ENCODE data around the gene FOXO4.

FOXO4 gene

DNA sequence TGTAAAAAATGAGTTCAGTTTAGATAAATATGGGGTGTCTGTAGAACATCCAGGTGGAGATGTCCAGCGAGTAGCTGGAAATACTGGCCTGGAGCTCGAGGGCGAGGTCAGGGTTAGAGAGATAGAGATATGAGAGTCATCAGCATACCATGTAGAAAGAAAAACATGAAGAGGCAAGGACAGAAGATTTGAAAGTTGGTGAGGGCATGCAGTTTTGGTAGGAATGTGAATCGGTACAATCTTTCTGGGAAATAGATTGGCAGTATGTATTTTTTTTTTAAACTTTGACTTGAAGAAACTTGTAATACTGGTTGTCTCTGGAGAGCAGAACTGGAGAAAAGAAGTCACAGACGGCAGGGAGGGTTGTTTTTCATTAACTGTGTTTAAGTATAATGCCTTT, 25.1 kb upstream of the FOXO4 start:
- Histone ChIP-seq H3K9me3 (ENCODE audit: control insufficient read depth, low read length) (no peaks in the 10 kb centered on the region), H3K36me3 (ENCODE audit: control insufficient read depth, insufficient read depth, low read length) (no peaks in the 10 kb centered on the region), H3K27ac (ENCODE audit: insufficient read depth, low read length, poor library complexity, severe bottlenecking) (no peak overlapping the region), H3K27me3 (replicated peaks; ENCODE audit: control insufficient read depth, insufficient read depth, low read length, poor library complexity, severe bottlenecking) (no peaks in the 10 kb centered on the region), H3K4me1 (ENCODE audit: control insufficient read depth, insufficient read depth, low read length, poor library complexity, severe bottlenecking) (no peaks in the 10 kb centered on the region), H3K4me3 (ENCODE audit: insufficient read depth, low read depth, low read length, poor library complexity, severe bottlenecking) (no peak overlapping the region)
- DNase-seq, result no peak

DNA sequence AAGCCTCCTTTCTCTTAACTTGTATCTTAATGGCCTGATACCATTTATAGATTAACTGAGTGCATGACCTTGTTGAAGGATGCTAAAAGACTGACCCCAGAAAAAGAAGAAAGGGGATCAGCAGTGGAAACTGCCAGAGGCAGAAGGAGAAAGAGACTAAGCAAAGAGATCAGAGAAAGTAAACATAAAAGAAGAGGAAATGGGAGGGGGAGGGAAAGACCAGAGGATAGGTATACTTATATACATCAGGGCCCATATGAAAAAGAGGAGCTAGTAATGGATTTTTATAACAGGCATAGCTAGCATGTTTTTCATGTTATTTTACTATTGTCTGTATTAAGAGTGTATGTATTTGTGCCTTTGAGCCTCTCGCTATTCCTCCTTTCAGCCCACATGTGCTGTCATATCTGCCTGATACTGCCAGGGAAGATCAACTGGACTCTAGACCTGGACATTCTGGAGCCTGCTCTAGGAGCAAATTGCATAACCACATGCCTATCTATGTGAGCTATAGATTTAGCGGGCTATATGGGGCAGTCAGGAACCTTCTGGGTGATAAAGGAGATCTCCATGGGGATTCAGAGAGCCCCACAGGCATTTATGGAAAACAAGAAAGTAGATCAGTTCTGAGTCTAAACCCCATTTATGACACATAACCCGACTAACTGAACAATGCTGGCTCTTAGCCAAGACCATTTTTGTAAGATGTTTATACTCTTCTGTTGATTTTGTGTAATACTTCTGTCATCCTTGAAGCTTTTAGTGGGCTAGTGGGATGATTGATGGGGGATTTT, 14.1 kb upstream of the FOXO4 start:
- no peaks in the 10 kb centered on the region for H3K27me3 ChIP-seq (replicated peaks; ENCODE audit: control insufficient read depth, insufficient read depth, low read length, poor library complexity, severe bottlenecking)
- no peaks in the 10 kb centered on the region for H3K36me3 ChIP-seq (ENCODE audit: control insufficient read depth, insufficient read depth, low read length)
- no peaks in the 10 kb centered on the region for H3K4me1 ChIP-seq (ENCODE audit: control insufficient read depth, insufficient read depth, low read length, poor library complexity, severe bottlenecking)
- DNase-seq, result no peak
- H3K9me3 ChIP-seq (ENCODE audit: control insufficient read depth, low read length), result no peaks in the 10 kb centered on the region
- H3K27ac ChIP-seq (ENCODE audit: insufficient read depth, low read length, poor library complexity, severe bottlenecking), result no peak overlapping the region
- H3K4me3 ChIP-seq (ENCODE audit: insufficient read depth, low read depth, low read length, poor library complexity, severe bottlenecking), result no peak overlapping the region

DNA sequence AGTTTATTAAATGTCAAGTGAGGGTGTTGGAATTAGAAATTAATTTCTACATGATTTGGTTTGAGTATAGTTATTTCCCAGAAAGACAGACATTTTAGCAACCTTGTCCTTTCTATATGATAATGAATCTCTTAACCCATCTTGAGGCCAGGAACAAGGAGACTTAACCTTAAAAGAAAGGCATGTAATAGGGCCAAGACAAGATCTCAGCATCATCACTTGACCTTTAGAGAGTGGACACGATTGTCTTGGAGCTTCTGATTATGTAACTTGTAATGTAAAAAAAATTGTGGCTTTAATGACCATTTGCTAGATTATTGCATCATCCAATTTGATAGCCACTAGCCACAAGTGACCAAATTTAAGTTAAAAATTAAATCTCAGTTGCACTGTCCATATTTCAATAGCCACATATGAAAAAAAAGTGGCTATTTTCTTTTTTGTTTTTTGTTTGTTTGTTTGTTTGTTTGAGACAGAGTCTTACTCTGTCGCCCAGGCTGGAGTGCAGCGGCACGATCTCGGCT, 13.5 kb upstream of the FOXO4 start:
- Histone ChIP-seq H3K4me3 (ENCODE audit: insufficient read depth, low read depth, low read length, poor library complexity, severe bottlenecking) (no peak overlapping the region), H3K36me3 (ENCODE audit: control insufficient read depth, insufficient read depth, low read length) (no peaks in the 10 kb centered on the region), H3K27ac (ENCODE audit: insufficient read depth, low read length, poor library complexity, severe bottlenecking) (no peak overlapping the region), H3K9me3 (ENCODE audit: control insufficient read depth, low read length) (no peaks in the 10 kb centered on the region), H3K27me3 (replicated peaks; ENCODE audit: control insufficient read depth, insufficient read depth, low read length, poor library complexity, severe bottlenecking) (no peaks in the 10 kb centered on the region), H3K4me1 (ENCODE audit: control insufficient read depth, insufficient read depth, low read length, poor library complexity, severe bottlenecking) (no peaks in the 10 kb centered on the region)
- no peak for DNase-seq

DNA sequence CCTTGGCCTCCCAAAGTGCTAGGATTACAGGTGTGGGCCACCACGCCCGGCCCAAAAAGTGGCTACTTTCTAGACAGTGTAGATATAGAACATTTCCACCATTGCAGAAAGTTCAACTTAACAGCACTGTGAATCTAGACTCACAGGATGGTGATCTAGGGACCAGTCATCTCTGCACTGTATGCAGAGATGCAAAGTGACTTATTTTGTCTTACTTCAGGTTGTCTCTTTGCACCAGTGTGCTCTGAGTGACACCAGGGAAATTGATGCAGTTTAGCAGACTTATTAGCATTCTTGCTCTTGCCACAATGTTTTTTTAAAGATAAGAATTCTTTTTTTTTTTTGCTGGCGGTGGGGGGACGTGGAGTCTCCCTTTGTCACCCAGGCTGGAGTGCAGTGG, 12.8 kb upstream of the FOXO4 start:
- no peaks in the 10 kb centered on the region for H3K4me1 ChIP-seq (ENCODE audit: control insufficient read depth, insufficient read depth, low read length, poor library complexity, severe bottlenecking)
- no peak for DNase-seq
- no peaks in the 10 kb centered on the region for H3K27me3 ChIP-seq (replicated peaks; ENCODE audit: control insufficient read depth, insufficient read depth, low read length, poor library complexity, severe bottlenecking)

DNA sequence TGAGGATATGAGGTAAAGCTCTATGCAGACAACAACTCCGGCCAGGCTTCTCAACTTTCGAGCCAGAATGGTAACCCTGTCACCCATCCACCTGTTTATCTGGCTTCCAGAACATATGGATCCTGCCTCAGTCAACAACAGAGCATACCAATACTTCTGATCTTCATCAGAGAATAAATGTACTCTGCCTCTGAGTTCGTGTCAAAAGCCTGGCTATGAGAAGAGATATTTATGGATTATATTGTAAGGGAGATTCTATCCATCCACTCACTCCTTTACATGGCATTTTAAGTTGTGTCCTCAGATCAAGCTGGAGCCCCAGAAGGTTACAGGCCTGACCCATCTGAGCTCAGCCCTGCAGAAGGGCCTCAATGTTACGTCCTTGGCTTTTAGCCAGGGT, 9.8 kb upstream of the FOXO4 start:
- Histone ChIP-seq H3K36me3 (ENCODE audit: control insufficient read depth, insufficient read depth, low read length) (no peaks in the 10 kb centered on the region), H3K4me1 (ENCODE audit: control insufficient read depth, insufficient read depth, low read length, poor library complexity, severe bottlenecking) (no peaks in the 10 kb centered on the region), H3K9me3 (ENCODE audit: control insufficient read depth, low read length) (no peaks in the 10 kb centered on the region), H3K27ac (ENCODE audit: insufficient read depth, low read length, poor library complexity, severe bottlenecking) (no peak overlapping the region), H3K27me3 (replicated peaks; ENCODE audit: control insufficient read depth, insufficient read depth, low read length, poor library complexity, severe bottlenecking) (no peaks in the 10 kb centered on the region), H3K4me3 (ENCODE audit: insufficient read depth, low read depth, low read length, poor library complexity, severe bottlenecking) (no peak overlapping the region)
- DNase-seq, result no peak

More for the DNA sequence above, 12.8 kb upstream of the FOXO4 start:
- Histone ChIP-seq H3K9me3 (ENCODE audit: control insufficient read depth, low read length) (no peaks in the 10 kb centered on the region), H3K27ac (ENCODE audit: insufficient read depth, low read length, poor library complexity, severe bottlenecking) (no peak overlapping the region), H3K4me3 (ENCODE audit: insufficient read depth, low read depth, low read length, poor library complexity, severe bottlenecking) (no peak overlapping the region), H3K36me3 (ENCODE audit: control insufficient read depth, insufficient read depth, low read length) (no peaks in the 10 kb centered on the region)

DNA sequence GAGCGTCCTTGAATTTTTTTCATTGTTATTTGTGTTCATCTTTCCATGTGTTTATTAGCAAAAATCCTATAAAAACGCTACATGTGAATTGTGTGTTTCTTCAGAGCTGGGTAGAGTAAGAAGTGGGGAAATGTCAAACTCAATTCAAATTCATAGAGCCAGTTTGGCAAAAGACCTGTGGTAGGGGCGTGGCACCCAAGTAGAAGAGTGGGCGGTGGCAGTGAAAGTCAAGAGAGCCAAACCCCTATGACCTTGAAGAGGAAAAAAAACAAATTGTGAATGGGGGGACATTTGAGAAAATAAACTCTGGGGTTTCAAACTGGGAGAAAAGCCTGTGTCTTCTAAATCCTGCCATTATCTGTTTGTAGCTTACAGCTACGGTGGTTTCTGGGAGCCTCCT, 4.4 kb upstream of the FOXO4 start:
- no peaks in the 10 kb centered on the region for H3K27me3 ChIP-seq (replicated peaks; ENCODE audit: control insufficient read depth, insufficient read depth, low read length, poor library complexity, severe bottlenecking)
- no peak overlapping the region for H3K4me3 ChIP-seq (ENCODE audit: insufficient read depth, low read depth, low read length, poor library complexity, severe bottlenecking)
- no peak overlapping the region for H3K27ac ChIP-seq (ENCODE audit: insufficient read depth, low read length, poor library complexity, severe bottlenecking)
- peaks cover under 1% of the 10 kb centered on the region for H3K4me1 ChIP-seq (ENCODE audit: control insufficient read depth, insufficient read depth, low read length, poor library complexity, severe bottlenecking)
- no peaks in the 10 kb centered on the region for H3K9me3 ChIP-seq (ENCODE audit: control insufficient read depth, low read length)
- no peaks in the 10 kb centered on the region for H3K36me3 ChIP-seq (ENCODE audit: control insufficient read depth, insufficient read depth, low read length)
- no peak for DNase-seq

GRCh38 chrX:71095033-71095432, 618 bp upstream of the FOXO4 start:
- no peaks in the 10 kb centered on the region for H3K36me3 ChIP-seq (ENCODE audit: control insufficient read depth, insufficient read depth, low read length)
- DNase-seq, result no peak
- no peaks in the 10 kb centered on the region for H3K27me3 ChIP-seq (replicated peaks; ENCODE audit: control insufficient read depth, insufficient read depth, low read length, poor library complexity, severe bottlenecking)
- peaks cover 17% of the 10 kb centered on the region for H3K4me1 ChIP-seq (ENCODE audit: control insufficient read depth, insufficient read depth, low read length, poor library complexity, severe bottlenecking)
- no peaks in the 10 kb centered on the region for H3K9me3 ChIP-seq (ENCODE audit: control insufficient read depth, low read length)
- peak overlapping the region; percentile 66 for H3K4me3 ChIP-seq (ENCODE audit: insufficient read depth, low read depth, low read length, poor library complexity, severe bottlenecking)
- H3K27ac ChIP-seq (ENCODE audit: insufficient read depth, low read length, poor library complexity, severe bottlenecking), result no peak overlapping the region

DNA sequence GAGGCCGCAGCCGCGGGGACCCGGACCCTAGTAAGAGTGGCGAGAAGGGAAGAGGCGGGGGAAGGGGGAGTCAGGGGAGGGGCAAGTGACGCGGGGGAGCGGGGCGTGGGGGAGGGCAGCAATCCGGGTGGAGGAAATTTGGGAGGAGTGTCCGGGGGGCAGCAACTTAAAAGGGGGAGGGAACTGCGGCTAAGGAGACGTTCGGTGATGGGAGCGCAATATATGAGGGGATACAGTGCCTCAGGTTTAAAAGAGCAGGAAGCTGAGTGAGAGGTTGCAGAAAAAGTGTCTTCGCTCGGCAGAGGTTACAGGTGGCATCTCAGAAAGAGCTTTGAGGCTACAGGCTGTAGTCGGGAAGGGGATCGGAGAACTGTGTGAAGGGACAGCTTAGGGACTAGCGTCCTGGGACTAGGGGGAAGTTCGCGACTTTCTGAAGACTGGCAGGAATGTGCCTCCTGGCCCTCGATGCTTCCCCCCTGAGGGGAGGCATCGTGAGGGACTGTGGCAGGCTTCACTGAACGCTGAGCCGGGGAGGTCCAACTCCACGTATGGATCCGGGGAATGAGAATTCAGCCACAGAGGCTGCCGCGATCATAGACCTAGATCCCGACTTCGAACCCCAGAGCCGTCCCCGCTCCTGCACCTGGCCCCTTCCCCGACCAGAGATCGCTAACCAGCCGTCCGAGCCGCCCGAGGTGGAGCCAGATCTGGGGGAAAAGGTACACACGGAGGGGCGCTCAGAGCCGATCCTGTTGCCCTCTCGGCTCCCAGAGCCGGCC, 519 bp downstream of the FOXO4 start:
- H3K9me3 ChIP-seq (ENCODE audit: control insufficient read depth, low read length), result no peaks in the 10 kb centered on the region
- H3K27ac ChIP-seq (ENCODE audit: insufficient read depth, low read length, poor library complexity, severe bottlenecking), result peak overlapping the region; percentile 75
- no peaks in the 10 kb centered on the region for H3K27me3 ChIP-seq (replicated peaks; ENCODE audit: control insufficient read depth, insufficient read depth, low read length, poor library complexity, severe bottlenecking)
- peak in 1 of 3 donors; percentile 61 for DNase-seq
- peak overlapping the region; percentile 66 for H3K4me3 ChIP-seq (ENCODE audit: insufficient read depth, low read depth, low read length, poor library complexity, severe bottlenecking)
- H3K36me3 ChIP-seq (ENCODE audit: control insufficient read depth, insufficient read depth, low read length), result no peaks in the 10 kb centered on the region
- peaks cover 17% of the 10 kb centered on the region for H3K4me1 ChIP-seq (ENCODE audit: control insufficient read depth, insufficient read depth, low read length, poor library complexity, severe bottlenecking)

GRCh38 chrX:71096760-71097032, 1.0 kb downstream of the FOXO4 start:
- H3K4me1 ChIP-seq (ENCODE audit: control insufficient read depth, insufficient read depth, low read length, poor library complexity, severe bottlenecking), result peaks cover 17% of the 10 kb centered on the region
- H3K9me3 ChIP-seq (ENCODE audit: control insufficient read depth, low read length), result no peaks in the 10 kb centered on the region
- H3K27ac ChIP-seq (ENCODE audit: insufficient read depth, low read length, poor library complexity, severe bottlenecking), result peak overlapping the region; percentile 75
- no peaks in the 10 kb centered on the region for H3K36me3 ChIP-seq (ENCODE audit: control insufficient read depth, insufficient read depth, low read length)
- DNase-seq, result no peak
- H3K27me3 ChIP-seq (replicated peaks; ENCODE audit: control insufficient read depth, insufficient read depth, low read length, poor library complexity, severe bottlenecking), result no peaks in the 10 kb centered on the region
- peak overlapping the region; percentile 66 for H3K4me3 ChIP-seq (ENCODE audit: insufficient read depth, low read depth, low read length, poor library complexity, severe bottlenecking)

- Histone ChIP-seq H3K36me3 (ENCODE audit: control insufficient read depth, insufficient read depth, low read length) (no peaks in the 10 kb centered on the region), H3K27ac (ENCODE audit: insufficient read depth, low read length, poor library complexity, severe bottlenecking) (peak overlapping the region; percentile 32), H3K27me3 (replicated peaks; ENCODE audit: control insufficient read depth, insufficient read depth, low read length, poor library complexity, severe bottlenecking) (no peaks in the 10 kb centered on the region), H3K4me3 (ENCODE audit: insufficient read depth, low read depth, low read length, poor library complexity, severe bottlenecking) (no peak overlapping the region), H3K4me1 (ENCODE audit: control insufficient read depth, insufficient read depth, low read length, poor library complexity, severe bottlenecking) (peaks cover 26% of the 10 kb centered on the region), H3K9me3 (ENCODE audit: control insufficient read depth, low read length) (no peaks in the 10 kb centered on the region)
- peak; percentile 61 to 69 (median 65) for DNase-seq
Observed at GRCh38 chrX:71098302-71098701, 2.7 kb downstream of the FOXO4 start.

All from effector memory CD4-positive, alpha-beta T cell (primary cell).